Mucosa of descending colon (tissue), 3 donors: Measurements from ENCODE around the gene EIF5A2. TPM values are rescaled to one million over a fixed set of nuclear protein-coding genes. Genes with fewer than 3 reads are reported as not detected.

Experiments
- ATAC-seq: fragments of 200-7000 bp; cut with Tn5 transposase; one replicate; pipeline ENCODE4 v1.9.1; 2020; ENCODE audit warnings: mild to moderate bottlenecking, moderate library complexity
- DNase-seq, 3 donors: peaks; one replicate each; pipeline ENCODE4 v3.0.0-alpha.2; 2020
- H3K36me3 ChIP-seq: fragments of 200-600 bp; one replicate; pipeline ENCODE4 v1.8.0; 2021; ENCODE audit warnings: low read depth, mild to moderate bottlenecking
- H3K4me1 ChIP-seq: fragments of 200-600 bp; one replicate; pipeline ENCODE4 v1.8.0; 2021; ENCODE audit warnings: low read depth, mild to moderate bottlenecking
- H3K4me3 ChIP-seq: fragments of 200-600 bp; one replicate; pipeline ENCODE4 v1.8.0; 2021; ENCODE audit warnings: mild to moderate bottlenecking
- H3K9me3 ChIP-seq: fragments of 200-600 bp; one replicate; pipeline ENCODE4 v1.8.0; 2021; ENCODE audit warnings: mild to moderate bottlenecking
- CTCF ChIP-seq: fragments of 200-600 bp; IDR thresholded peaks from one replicate; pipeline ENCODE4 v1.8.0; 2022; ENCODE audit warnings: antibody characterized with exemption, mild to moderate bottlenecking
- intact Hi-C, 2 donors: fragments of 100-400 bp; cut with DNase I in 1 of 2; cut with micrococcal nuclease in 1 of 2; formaldehyde crosslinking; loops; one replicate each; pipeline versions ENCODE4 v1.11.0 to v1.11.1; 2022; cut with DNase I, micrococcal nuclease
- total RNA-seq, 3 donors: library from RNA; stranded (reverse); fragmentation: NEBNext Ultra II Directional in 2 of 3; extraction: Animal tissue kit (Norgen Biotek cat#: 25700) in 2 of 3; gene quantifications; one replicate each; pipeline versions ENCODE4 v1.2.1 to v1.2.4, GENCODE V29; 2021 to 2023
- donor health status: DM: no; HTN: no; CAD: no; lungs with moderate emphysema.
- donor health status: DM: no; HTN: no; CAD: no.
- donor health status: DM: no; HTN: yes; CAD: no.

The EIF5A2 gene
- total RNA-seq, 3 donors from 2014 or later: 2.1 to 17.7 (median 4.8) TPM

DNA sequence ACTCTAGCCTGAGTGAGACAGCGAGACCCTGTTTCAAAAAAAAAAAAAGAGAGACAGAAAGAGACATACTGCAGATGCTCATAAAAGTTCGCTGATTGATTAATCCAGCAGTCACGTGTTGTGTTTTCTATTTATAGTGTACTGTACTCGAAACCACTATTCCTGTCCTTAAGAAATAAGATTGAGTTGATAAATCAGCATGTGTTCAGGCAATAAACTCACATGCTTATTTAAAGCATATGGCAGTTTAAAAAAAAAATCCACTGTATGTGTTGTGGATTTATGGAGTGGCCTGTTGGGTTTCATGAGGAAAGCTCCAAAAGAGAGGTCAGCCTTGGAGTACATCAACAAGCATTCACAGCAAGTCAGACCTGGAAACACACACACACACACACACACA lies 56.1 kb downstream of the EIF5A2 start:
- H3K36me3 ChIP-seq: no peaks in the 10 kb centered on the region
- no peak for ATAC-seq
- H3K9me3 ChIP-seq: no peaks in the 10 kb centered on the region
- no peak overlapping the region for H3K4me3 ChIP-seq
- TF ChIP-seq CTCF: no peak
- intact Hi-C loops: no loop called here
- no peak for DNase-seq
- H3K4me1 ChIP-seq: no peaks in the 10 kb centered on the region

- Histone ChIP-seq H3K9me3 (no peaks in the 10 kb centered on the region), H3K4me3 (no peak overlapping the region), H3K36me3 (no peaks in the 10 kb centered on the region), H3K4me1 (no peaks in the 10 kb centered on the region)
- no peak for ATAC-seq
- no peak for TF ChIP-seq CTCF
- DNase-seq: no peak
- intact Hi-C loops: no loop called here
These were observed 60.0 kb downstream of the EIF5A2 start for GRCh38 chr3:170848292-170848917.

- Histone ChIP-seq H3K9me3 (no peaks in the 10 kb centered on the region), H3K36me3 (no peaks in the 10 kb centered on the region), H3K4me1 (no peaks in the 10 kb centered on the region), H3K4me3 (no peak overlapping the region)
- TF ChIP-seq CTCF: no peak
- no peak for ATAC-seq
- intact Hi-C loops: no loop called here
- DNase-seq: no peak
These were observed 64.1 kb downstream of the EIF5A2 start for GRCh38 chr3:170844377-170844776.

GRCh38 chr3:170840291-170840859 lies 68.1 kb downstream of the EIF5A2 start:
- no peaks in the 10 kb centered on the region for H3K36me3 ChIP-seq
- intact Hi-C loops: no loop called here
- ATAC-seq: no peak
- no peaks in the 10 kb centered on the region for H3K4me1 ChIP-seq
- DNase-seq: no peak
- H3K9me3 ChIP-seq: no peaks in the 10 kb centered on the region
- TF ChIP-seq CTCF: no peak
- no peak overlapping the region for H3K4me3 ChIP-seq

- no peak overlapping the region for H3K4me3 ChIP-seq
- H3K9me3 ChIP-seq: no peaks in the 10 kb centered on the region
- DNase-seq: no peak
- H3K36me3 ChIP-seq: no peaks in the 10 kb centered on the region
- TF ChIP-seq CTCF: no peak
- no peaks in the 10 kb centered on the region for H3K4me1 ChIP-seq
- intact Hi-C loops: no loop called here
- ATAC-seq: no peak
These were observed 68.8 kb downstream of the EIF5A2 start for GRCh38 chr3:170839518-170840100.

Other genes starting within 250 kb of the EIF5A2 start
- 10 to 100 TPM; 20.9 to 31.4 (median 24.3) TPM for gene RPL22L1, start 38.4 kb downstream of the EIF5A2 start, total RNA-seq
- gene SLC2A2, start 118.1 kb upstream of the EIF5A2 start, total RNA-seq: not detected